ENCODE measurements around the gene ATP2A2.

Gene ATP2A2

DNA sequence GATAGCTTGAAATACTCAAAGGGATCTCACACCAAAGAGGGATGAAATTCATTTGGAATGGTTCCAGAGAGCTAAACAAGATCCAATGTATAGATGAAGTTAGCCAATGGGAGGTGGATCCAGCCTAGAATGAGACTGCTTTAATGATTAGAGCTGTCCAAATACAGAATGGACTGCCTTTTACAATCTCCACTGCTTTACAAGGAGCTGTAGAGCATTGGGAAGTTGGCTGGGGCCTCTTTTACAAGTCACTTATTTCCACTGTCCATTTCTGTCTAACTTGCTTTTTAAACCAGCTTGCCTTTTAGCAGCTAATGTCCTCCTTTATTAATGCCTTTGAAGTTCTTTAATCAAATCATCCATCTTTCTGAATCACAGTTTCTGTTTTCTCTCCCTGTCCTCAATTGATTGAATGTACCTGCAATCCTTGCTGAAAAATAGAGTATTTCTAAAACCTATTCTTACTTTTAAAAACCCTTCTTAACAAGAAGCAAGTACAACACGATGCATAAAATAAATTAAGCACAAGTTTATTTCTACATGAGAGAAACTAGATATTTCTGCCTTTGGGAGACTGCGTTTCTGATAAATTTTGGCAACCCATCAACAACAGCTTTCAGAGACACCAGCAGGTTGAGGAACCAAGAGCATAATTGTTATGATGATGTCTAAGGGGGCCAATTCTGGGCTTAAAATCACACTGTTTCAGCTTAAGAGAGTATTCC is 3.4 kb upstream of the ATP2A2 start:
- H3K4me1 ChIP-seq (ENCODE audit: insufficient read depth, low read length) = peaks cover 13% of the 10 kb centered on the region; the same call in 1 of the 2 replicates
- no peak overlapping the region for H3K9ac ChIP-seq (ENCODE audit: low read depth, low read length)
- H3K36me3 ChIP-seq (ENCODE audit: insufficient read depth, low read length) = 0 out of 2 replicates have a peak, but pooled peaks cover 2% of the 10 kb centered on the region
- H3K9me3 ChIP-seq (ENCODE audit: control insufficient read depth, insufficient read depth, low read length) = no peaks in the 10 kb centered on the region

- H3K9ac ChIP-seq (ENCODE audit: low read depth, low read length) = no peak overlapping the region
- H3K9me3 ChIP-seq (ENCODE audit: control insufficient read depth, insufficient read depth, low read length) = no peaks in the 10 kb centered on the region
- peaks cover 7% of the 10 kb centered on the region; the same call in 1 of the 2 replicates for H3K36me3 ChIP-seq (ENCODE audit: insufficient read depth, low read length)
- H3K4me1 ChIP-seq (ENCODE audit: insufficient read depth, low read length) = peaks cover 16% of the 10 kb centered on the region
These were observed 2.9 kb upstream of the ATP2A2 start for GRCh38 chr12:110278255-110278536.

GRCh38 chr12:110279566-110280375 is 1.3 kb upstream of the ATP2A2 start:
- Histone ChIP-seq H3K9me3 (ENCODE audit: control insufficient read depth, insufficient read depth, low read length) (no peaks in the 10 kb centered on the region), H3K9ac (ENCODE audit: low read depth, low read length) (peak overlapping the region; percentile 98), H3K36me3 (ENCODE audit: insufficient read depth, low read length) (peaks cover 11% of the 10 kb centered on the region; the same call in 1 of the 2 replicates), H3K4me1 (ENCODE audit: insufficient read depth, low read length) (peaks cover 21% of the 10 kb centered on the region)

DNA sequence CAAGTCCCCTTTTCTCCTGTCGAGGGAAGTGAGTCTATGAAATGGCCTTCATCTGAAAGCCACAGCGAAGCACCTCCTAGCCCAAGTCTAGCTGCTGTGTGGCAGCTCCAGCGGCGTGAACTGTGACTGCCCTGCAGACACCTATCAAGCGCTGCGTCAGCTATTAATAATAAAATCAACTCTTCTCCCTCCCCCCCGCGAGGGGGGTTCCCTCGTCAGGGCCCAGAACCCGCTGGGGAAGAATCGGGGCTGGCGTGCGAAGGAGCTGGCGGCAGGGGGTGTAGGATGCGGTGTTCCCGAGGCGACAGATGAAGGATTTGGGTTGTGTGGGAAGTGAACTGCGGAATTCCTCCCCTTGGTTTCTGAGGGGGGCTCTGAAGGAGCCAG is 662 bp upstream of the ATP2A2 start:
- H3K36me3 ChIP-seq (ENCODE audit: insufficient read depth, low read length) = peaks cover 11% of the 10 kb centered on the region; the same call in 1 of the 2 replicates
- peaks cover 25% of the 10 kb centered on the region for H3K4me1 ChIP-seq (ENCODE audit: insufficient read depth, low read length)
- peak overlapping the region; percentile 98 for H3K9ac ChIP-seq (ENCODE audit: low read depth, low read length)
- H3K9me3 ChIP-seq (ENCODE audit: control insufficient read depth, insufficient read depth, low read length) = no peaks in the 10 kb centered on the region

GRCh38 chr12:110281549-110282299 is 677 bp downstream of the ATP2A2 start:
- H3K36me3 ChIP-seq (ENCODE audit: insufficient read depth, low read length) = peaks cover 13% of the 10 kb centered on the region; the same call in 1 of the 2 replicates
- H3K9me3 ChIP-seq (ENCODE audit: control insufficient read depth, insufficient read depth, low read length) = no peaks in the 10 kb centered on the region
- peaks cover 28% of the 10 kb centered on the region for H3K4me1 ChIP-seq (ENCODE audit: insufficient read depth, low read length)
- peak overlapping the region; percentile 98 for H3K9ac ChIP-seq (ENCODE audit: low read depth, low read length)

DNA sequence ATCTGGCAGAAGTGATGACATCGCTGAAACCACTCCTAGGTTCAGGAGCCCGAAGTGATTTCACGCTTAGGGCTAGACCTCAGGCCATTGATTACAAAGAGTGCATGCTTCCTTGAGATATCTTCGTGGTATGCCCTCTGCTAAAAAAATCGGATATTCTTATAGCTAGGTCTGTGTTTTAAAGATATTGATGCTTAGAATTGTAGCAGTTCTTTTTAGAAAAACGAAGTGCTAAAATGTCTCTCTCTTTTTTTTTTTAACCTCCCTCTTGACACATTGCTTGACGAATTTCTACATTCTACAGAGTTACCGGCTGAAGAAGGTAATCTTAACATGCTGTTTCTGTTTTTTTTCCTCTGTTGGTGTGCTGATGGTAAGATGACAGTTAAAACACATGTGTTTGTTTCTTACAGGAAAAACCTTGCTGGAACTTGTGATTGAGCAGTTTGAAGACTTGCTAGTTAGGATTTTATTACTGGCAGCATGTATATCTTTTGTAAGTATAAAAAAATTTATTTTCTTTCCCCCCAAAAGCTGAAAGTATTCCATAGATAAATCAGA is 1.3 kb downstream of the ATP2A2 start:
- Histone ChIP-seq H3K36me3 (ENCODE audit: insufficient read depth, low read length) (peaks cover 14% of the 10 kb centered on the region; the same call in 1 of the 2 replicates), H3K4me1 (ENCODE audit: insufficient read depth, low read length) (peaks cover 28% of the 10 kb centered on the region), H3K9ac (ENCODE audit: low read depth, low read length) (peak overlapping the region; percentile 98), H3K9me3 (ENCODE audit: control insufficient read depth, insufficient read depth, low read length) (no peaks in the 10 kb centered on the region)

GRCh38 chr12:110282956-110283817 is 2.1 kb downstream of the ATP2A2 start:
- peak overlapping the region; percentile 98; the same call in 1 of the 2 replicates for H3K9ac ChIP-seq (ENCODE audit: low read depth, low read length)
- H3K36me3 ChIP-seq (ENCODE audit: insufficient read depth, low read length) = peaks cover 14% of the 10 kb centered on the region; the same call in 1 of the 2 replicates
- H3K9me3 ChIP-seq (ENCODE audit: control insufficient read depth, insufficient read depth, low read length) = no peaks in the 10 kb centered on the region
- peaks cover 28% of the 10 kb centered on the region for H3K4me1 ChIP-seq (ENCODE audit: insufficient read depth, low read length)

DNA sequence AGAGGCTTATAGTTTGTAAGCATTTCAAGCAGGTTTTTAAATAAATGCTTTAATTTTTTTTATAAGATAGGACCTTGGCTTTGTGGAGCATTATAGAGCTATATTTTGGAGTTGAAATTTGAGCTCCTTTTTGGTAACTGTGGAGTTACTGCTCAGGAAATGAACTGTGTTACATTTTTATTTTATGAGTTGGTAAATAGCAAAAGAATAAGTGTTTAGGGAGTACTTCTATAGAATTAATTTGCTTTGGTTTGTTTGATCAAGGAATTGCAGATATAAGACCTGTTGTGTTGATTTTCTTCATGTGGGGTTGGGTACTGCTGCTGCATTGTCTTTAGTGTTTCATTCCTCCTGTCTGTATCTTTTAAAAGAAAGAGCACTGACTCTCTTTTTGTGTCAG is 3.5 kb downstream of the ATP2A2 start:
- H3K36me3 ChIP-seq (ENCODE audit: insufficient read depth, low read length) = peaks cover 14% of the 10 kb centered on the region; the same call in 1 of the 2 replicates
- no peak overlapping the region for H3K9ac ChIP-seq (ENCODE audit: low read depth, low read length)
- peaks cover 25% of the 10 kb centered on the region for H3K4me1 ChIP-seq (ENCODE audit: insufficient read depth, low read length)
- H3K9me3 ChIP-seq (ENCODE audit: control insufficient read depth, insufficient read depth, low read length) = no peaks in the 10 kb centered on the region

GRCh38 chr12:110286623-110287022 is 5.6 kb downstream of the ATP2A2 start:
- Histone ChIP-seq H3K9ac (ENCODE audit: low read depth, low read length) (no peak overlapping the region), H3K9me3 (ENCODE audit: control insufficient read depth, insufficient read depth, low read length) (no peaks in the 10 kb centered on the region), H3K36me3 (ENCODE audit: insufficient read depth, low read length) (peaks cover 19% of the 10 kb centered on the region), H3K4me1 (ENCODE audit: insufficient read depth, low read length) (peaks cover 19% of the 10 kb centered on the region)

GRCh38 chr12:110287986-110288385 is 6.9 kb downstream of the ATP2A2 start:
- H3K9ac ChIP-seq (ENCODE audit: low read depth, low read length) = no peak overlapping the region
- no peaks in the 10 kb centered on the region for H3K9me3 ChIP-seq (ENCODE audit: control insufficient read depth, insufficient read depth, low read length)
- H3K4me1 ChIP-seq (ENCODE audit: insufficient read depth, low read length) = peaks cover 18% of the 10 kb centered on the region
- H3K36me3 ChIP-seq (ENCODE audit: insufficient read depth, low read length) = peaks cover 18% of the 10 kb centered on the region

- Histone ChIP-seq H3K4me1 (ENCODE audit: insufficient read depth, low read length) (peaks cover 8% of the 10 kb centered on the region), H3K9me3 (ENCODE audit: control insufficient read depth, insufficient read depth, low read length) (no peaks in the 10 kb centered on the region), H3K36me3 (ENCODE audit: insufficient read depth, low read length) (peaks cover 13% of the 10 kb centered on the region), H3K9ac (ENCODE audit: low read depth, low read length) (no peak overlapping the region)
These were observed 8.1 kb downstream of the ATP2A2 start for GRCh38 chr12:110289044-110289710.

DNA sequence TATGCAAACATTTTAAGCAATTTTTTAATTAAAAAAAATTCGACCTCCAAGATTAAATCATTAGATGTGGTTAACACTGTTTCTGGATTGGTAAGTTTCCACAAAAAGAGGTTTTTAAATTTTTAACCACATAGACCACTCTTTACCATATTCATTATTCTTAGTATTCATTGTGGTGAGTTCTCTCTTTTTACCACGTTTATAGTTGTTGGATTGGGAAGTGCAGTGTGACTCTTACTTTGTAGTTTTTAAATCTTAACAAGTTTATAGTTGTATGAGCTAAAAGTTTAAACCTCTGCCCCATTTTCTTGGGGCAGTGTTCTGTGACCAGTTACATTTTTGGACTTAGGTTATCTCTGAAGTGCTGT is 8.6 kb downstream of the ATP2A2 start:
- Histone ChIP-seq H3K9ac (ENCODE audit: low read depth, low read length) (no peak overlapping the region), H3K36me3 (ENCODE audit: insufficient read depth, low read length) (peaks cover 12% of the 10 kb centered on the region), H3K9me3 (ENCODE audit: control insufficient read depth, insufficient read depth, low read length) (no peaks in the 10 kb centered on the region), H3K4me1 (ENCODE audit: insufficient read depth, low read length) (peaks cover 7% of the 10 kb centered on the region)
